ENCODE results near the gene MTG2.

GRCh38 chr20:62137092-62137384, 45.8 kb upstream of the MTG2 start:
- TF ChIP-seq CTCF (IDR thresholded peaks at IDR 0.05; ENCODE audit: insufficient read depth, low read depth, low read length): no peak
- TF ChIP-seq EZH2 (IDR thresholded peaks at IDR 0.05; ENCODE audit: insufficient read depth, low read length): no peak

Data from astrocyte (in vitro differentiated cells and primary cell).